Motor neuron (in vitro differentiated cells): ENCODE data around the gene TSLP. TPM values are rescaled to one million over a fixed set of nuclear protein-coding genes. Genes with fewer than 3 reads are reported as not detected.

Experiments
- ATAC-seq, 8 experiments: fragments of 200-7000 bp; cut with Tn5 transposase; replicated peaks in 6 of 8; 2 replicates each; pipeline ENCODE4 v1.8.0; 2021; ENCODE audit warnings: mild to moderate bottlenecking in 8 of 8, moderate library complexity in 8 of 8
- H3K27ac ChIP-seq, 2 donors: fragments of 250-450 bp; sonication (Bioruptor Pico); 2 replicates each; pipeline ENCODE4 v1.9.0; 2021; ENCODE audit warnings: antibody characterized with exemption in 2 of 2, mild to moderate bottlenecking in 2 of 2, moderate library complexity in 1 of 2
- H3K4me1 ChIP-seq, 2 donors: fragments of 250-450 bp; sonication (Bioruptor Pico); replicated peaks in 1 of 2; 2 replicates each; pipeline ENCODE4 v1.6.1; 2021; ENCODE audit warnings: antibody characterized with exemption in 2 of 2, mild to moderate bottlenecking in 2 of 2, moderate library complexity in 1 of 2
- H3K4me3 ChIP-seq, 5 donors: fragments of 250-450 bp; sonication (Bioruptor Pico); 2 replicates each; pipeline ENCODE4 v1.9.0; 2021; ENCODE audit warnings: antibody characterized with exemption in 5 of 5, mild to moderate bottlenecking in 5 of 5, moderate library complexity in 4 of 5
- WGBS, 10 experiments: fragments of 450-650 bp; shearing (Covaris generic); methylation state at CpG; one replicate each; pipeline ENCODE4 v1.0.0; 2022; 5-methylcytosine and 5-hydroxymethylcytosine counted together
- in situ Hi-C, 9 experiments: fragments of 400-800 bp; cut with MboI; loops; one replicate each; pipeline ENCODE4 v1.15.0; 2021; ENCODE audit warnings: low sequenced_read_pairs in 9 of 9, low pct_unique_long_range_greater_than_20kb in 2 of 9; ENCODE audit not compliant: unreplicated experiment in 9 of 9
- total RNA-seq, 8 experiments: library from RNA; unstranded; fragments of 300-600 nt; gene quantifications; 2 replicates each; pipeline versions ENCODE4 v1.2.3 to v1.2.4, GENCODE V29; 2022

Gene TSLP
- total RNA-seq, 8 experiments from 2014 or later, result 0.08 to 1.9 (median 0.43) TPM

DNA sequence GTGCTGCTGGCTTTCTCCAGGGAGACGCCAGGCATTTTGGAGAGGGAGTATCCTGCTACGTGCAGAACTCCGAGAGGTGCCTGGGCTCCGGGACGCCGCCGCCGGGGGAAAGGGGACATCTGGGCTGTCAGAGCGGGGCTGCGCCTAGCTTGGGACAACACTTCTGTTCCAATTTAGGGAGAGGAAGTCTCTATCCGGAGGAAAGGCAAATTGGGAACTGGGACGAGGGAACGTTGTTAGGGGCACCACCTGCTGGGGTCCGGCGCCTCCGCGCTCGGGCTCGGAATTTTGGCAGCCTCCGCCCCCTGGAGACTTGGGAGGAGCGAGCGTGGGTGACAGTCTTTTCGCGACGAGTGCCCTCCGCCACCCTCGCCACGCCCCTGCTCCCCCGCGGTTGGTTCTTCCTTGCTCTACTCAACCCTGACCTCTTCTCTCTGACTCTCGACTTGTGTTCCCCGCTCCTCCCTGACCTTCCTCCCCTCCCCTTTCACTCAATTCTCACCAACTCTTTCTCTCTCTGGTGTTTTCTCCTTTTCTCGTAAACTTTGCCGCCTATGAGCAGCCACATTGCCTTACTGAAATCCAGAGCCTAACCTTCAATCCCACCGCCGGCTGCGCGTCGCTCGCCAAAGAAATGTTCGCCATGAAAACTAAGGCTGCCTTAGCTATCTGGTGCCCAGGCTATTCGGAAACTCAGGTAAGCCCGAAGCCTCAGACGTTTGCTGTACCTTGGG, 1.6 kb downstream of the TSLP start:
- peak; percentile 14 to 74 (median 60) for ATAC-seq
- WGBS, 10 experiments, result 0 to 20% (median 3%) methylated on average over 1 to 24 of the region's 44 CpGs
- no peak overlapping the region for H3K27ac ChIP-seq
- no peaks in the 10 kb centered on the region for H3K4me1 ChIP-seq
- in situ Hi-C loops, result loop anchor here in 1 of 9 experiments (25.0 kb wide), 1 partner anchor 311 kb away; no protein-coding TSS in a partner anchor
- peak overlapping the region; percentile 11 to 35 (median 27) for H3K4me3 ChIP-seq

DNA sequence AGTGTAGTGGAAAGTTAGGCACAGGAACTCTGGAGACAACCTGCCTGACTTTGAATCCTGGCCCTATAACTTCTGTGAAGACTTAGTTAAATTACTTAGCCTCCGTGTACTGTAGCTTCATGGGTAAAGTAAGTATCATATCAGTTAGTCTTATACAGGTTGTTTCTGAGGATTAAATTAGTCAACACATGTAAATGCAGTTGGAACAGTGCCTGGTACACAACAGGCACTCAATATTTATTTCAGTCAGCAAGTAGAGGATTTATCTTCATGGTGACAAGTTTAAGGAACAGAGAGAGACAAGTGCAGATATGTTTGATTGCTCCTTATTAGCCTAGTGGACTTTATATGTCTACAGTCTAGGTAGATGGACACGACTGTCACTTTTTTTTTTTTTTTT, 2.7 kb downstream of the TSLP start:
- 0 to 100% (median 57%) methylated on average over 1 to 2 of the region's 2 CpGs; no CpG with 5 or more reads in 1 of the 10 experiments for WGBS, 10 experiments
- no peak for ATAC-seq
- in situ Hi-C loops, result loop anchor here in 1 of 9 experiments (25.0 kb wide), 1 partner anchor 312 kb away; no protein-coding TSS in a partner anchor

DNA sequence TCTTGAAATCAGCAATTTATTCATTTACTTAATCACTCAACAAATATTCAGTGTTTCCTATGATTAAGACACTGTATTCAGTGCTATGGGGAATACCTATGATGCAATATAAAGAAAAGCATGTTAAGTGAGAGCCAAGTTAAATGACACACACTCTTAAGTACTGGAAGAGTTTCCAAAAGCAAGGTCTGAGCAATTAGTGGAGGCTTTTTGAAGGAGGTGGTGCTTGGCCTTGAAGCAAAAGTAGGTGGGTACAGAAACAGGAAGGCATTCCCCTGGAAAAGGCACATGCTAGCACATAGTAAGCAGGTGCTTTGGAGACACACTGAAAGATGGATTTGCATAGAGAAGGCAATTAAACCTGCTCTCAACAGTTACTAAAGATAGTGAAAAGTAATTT, 4.0 kb downstream of the TSLP start:
- Histone ChIP-seq H3K4me1 (no peaks in the 10 kb centered on the region), H3K27ac (no peak overlapping the region), H3K4me3 (no peak overlapping the region)
- in situ Hi-C loops, result no loop called here
- ATAC-seq, result peak in 2 of 8 experiments; percentile 8 to 32

More for the DNA sequence above, 2.7 kb downstream of the TSLP start:
- no peaks in the 10 kb centered on the region for H3K4me1 ChIP-seq
- H3K4me3 ChIP-seq, result no peak overlapping the region
- H3K27ac ChIP-seq, result no peak overlapping the region

DNA sequence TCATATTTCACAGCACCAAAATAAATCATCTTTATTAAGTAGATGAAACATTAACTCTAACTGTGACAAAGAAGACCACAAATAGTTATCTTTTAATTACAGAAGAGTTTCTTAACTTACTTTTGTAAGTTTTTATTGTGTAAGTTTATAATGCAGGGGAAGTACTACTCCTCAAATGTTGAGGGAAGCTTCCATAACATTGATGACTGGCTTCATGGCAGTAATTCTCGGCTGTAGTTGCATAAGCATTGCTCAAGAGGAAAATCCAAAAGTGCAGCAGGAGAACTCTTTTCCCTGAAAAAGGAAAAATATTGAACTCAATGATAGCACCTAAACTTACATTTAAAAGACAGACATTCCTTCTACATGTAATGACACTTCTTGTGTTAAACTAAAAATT, 4.6 kb downstream of the TSLP start:
- no peaks in the 10 kb centered on the region for H3K4me1 ChIP-seq
- no peak overlapping the region for H3K27ac ChIP-seq
- WGBS, 10 experiments, result 0 to 88% (median 58%) methylated on average over 1 of the region's 1 CpG; no CpG with 5 or more reads in 1 of the 10 experiments
- H3K4me3 ChIP-seq, result no peak overlapping the region
- ATAC-seq, result no peak
- in situ Hi-C loops, result no loop called here

DNA sequence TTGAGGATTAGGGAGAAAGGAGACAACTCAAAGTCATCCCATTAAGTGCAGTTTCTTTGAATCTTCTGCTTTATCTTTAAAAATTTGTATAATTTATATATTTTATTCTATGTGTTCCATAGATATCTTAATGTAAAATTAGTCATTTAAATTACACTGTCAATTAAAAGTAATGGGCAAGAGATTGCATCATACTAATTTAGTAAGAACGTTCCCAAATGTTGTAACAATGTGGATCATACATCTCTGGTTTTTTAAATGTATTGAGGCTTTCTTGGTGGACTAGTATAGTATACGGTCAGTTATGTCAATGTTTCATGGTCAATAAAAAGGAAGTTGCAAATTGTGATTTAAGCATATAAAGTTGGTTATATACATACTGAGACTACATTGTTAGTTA, 6.2 kb downstream of the TSLP start:
- WGBS, 10 experiments, result 38 to 100% (median 68%) methylated on average over 1 to 2 of the region's 2 CpGs; no CpG with 5 or more reads in 1 of the 10 experiments
- H3K27ac ChIP-seq, result no peak overlapping the region
- no peak overlapping the region for H3K4me3 ChIP-seq
- in situ Hi-C loops, result no loop called here
- no peaks in the 10 kb centered on the region for H3K4me1 ChIP-seq
- no peak for ATAC-seq

DNA sequence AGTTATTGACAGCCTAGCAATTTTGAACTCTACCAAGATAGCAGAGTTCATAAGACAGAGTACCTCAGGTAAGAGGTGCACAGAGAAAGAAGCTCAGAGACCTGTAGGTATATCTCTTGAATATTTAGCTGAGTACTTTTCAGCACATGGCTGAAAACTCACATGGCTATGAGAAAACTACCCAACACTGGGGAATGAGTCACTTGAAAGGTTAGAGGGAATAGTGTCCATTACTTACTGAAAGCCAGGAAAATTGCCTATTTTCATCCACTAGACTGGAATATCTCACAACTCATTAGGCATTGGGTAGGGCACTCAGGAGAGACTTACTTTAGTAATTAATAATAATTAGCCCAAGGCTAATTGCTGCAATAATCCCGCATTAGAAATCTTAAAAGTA, 8.3 kb downstream of the TSLP start:
- no peak overlapping the region for H3K4me3 ChIP-seq
- ATAC-seq, result no peak
- H3K4me1 ChIP-seq, result no peaks in the 10 kb centered on the region
- in situ Hi-C loops, result no loop called here
- 0 to 100% (median 78%) methylated on average over 1 of the region's 1 CpG; no CpG with 5 or more reads in 2 of the 10 experiments for WGBS, 10 experiments
- H3K27ac ChIP-seq, result no peak overlapping the region

DNA sequence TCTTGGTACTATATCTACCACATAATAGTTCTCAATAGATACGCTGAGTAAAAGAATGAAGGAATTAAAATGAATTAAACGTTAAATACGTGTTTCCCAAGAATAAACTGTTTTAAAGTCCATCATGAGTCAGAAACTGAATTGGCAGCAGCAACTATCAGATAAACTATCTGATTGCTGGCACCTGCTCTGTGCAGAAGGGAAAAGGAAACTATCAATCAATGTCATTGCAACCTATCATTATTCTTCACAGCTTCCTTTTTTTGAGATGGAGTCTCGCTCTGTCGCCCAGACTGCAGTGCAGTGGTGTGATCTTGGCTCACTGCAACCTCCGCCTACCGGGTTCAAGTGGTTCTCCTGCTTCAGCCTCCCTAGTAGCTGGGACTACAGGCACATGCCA, 11.8 kb downstream of the TSLP start:
- in situ Hi-C loops, result no loop called here
- no peaks in the 10 kb centered on the region for H3K4me1 ChIP-seq
- 64 to 100% (median 87%) methylated on average over 1 to 7 of the region's 7 CpGs; no CpG with 5 or more reads in 4 of the 10 experiments for WGBS, 10 experiments
- H3K4me3 ChIP-seq, result no peak overlapping the region
- ATAC-seq, result no peak
- no peak overlapping the region for H3K27ac ChIP-seq

DNA sequence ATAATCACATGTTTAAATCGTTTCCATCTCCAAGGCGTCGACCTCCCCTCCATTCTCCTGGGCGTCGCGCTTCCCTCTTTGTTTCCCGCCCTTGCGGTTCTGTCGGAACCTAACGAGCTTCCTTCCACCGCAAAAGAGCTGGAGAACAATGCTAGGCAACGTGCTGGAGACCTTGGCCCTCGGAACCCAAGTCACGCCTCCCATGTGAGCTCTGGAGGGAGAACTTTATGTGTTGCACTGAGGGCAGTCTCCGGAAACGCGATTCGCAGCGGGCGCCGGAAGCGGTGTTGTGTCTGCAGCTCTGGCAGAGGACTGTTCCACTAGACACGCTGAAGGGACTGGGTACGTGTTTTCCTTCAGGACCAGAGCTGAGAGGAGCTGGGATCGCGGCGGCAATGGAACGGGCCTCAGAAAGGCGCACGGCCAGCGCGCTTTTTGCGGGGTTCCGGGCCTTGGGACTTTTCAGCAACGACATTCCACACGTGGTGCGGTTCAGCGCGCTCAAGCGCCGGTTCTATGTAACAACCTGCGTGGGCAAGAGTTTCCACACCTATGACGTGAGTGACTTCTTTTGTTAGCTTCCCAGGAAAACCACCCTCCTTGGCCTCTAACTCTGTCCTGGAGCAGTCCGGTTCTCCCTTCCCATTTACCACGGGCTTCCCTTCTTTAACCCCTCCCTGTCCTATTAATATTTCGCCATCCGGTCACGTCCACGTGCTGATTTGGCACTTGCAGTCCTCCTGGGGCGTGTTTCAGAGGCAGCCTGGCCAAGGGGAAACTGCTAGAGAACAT, 20.7 kb downstream of the TSLP start, which contains the start of gene WDR36:
Gene WDR36, plus strand, starts transcription at position 287 of the 792 bp plus-strand sequence. Its CDS starts 109 bp downstream, at position 396.
- peak within 1 kb of the TSS; percentile 86 to 96 for H3K27ac ChIP-seq
- peaks cover 8 to 17% of the 10 kb centered on the region in 2 donors for H3K4me1 ChIP-seq
- 1 to 20% (median 2%) methylated on average over 5 to 30 of the region's 50 CpGs; no CpG with 5 or more reads in 1 of the 10 experiments for WGBS, 10 experiments
- peak; percentile 96 to 98 (median 97) for ATAC-seq
- in situ Hi-C loops, result no loop called here
- H3K4me3 ChIP-seq, result peak within 1 kb of the TSS; percentile 66 to 94 (median 86)

DNA sequence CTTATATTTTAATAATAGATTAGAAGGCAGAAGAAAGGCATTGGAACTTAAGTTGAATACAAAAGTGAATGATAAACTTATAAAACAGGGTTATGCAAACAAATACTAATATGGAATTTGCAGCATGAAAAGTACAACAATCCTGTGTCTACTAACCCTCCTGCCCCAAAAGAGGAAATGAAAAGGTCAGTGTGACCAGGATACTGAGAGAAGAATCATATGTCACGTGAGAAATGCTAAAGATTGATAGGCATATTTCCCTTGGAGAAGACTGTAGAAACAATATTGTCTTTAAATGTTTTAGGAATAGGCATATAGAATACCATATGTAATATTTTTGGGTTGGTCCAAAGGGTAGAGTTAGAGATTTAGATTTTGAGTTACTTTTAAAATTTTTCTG, 24.5 kb downstream of the TSLP start:
- no peak for ATAC-seq
- 100% methylated on average over 1 of the region's 1 CpG; no CpG with 5 or more reads in 2 of the 10 experiments for WGBS, 10 experiments
- Histone ChIP-seq H3K4me3 (no peak overlapping the region), H3K4me1 (peaks cover 8 to 17% of the 10 kb centered on the region in 2 donors), H3K27ac (no peak overlapping the region)
- in situ Hi-C loops, result no loop called here

DNA sequence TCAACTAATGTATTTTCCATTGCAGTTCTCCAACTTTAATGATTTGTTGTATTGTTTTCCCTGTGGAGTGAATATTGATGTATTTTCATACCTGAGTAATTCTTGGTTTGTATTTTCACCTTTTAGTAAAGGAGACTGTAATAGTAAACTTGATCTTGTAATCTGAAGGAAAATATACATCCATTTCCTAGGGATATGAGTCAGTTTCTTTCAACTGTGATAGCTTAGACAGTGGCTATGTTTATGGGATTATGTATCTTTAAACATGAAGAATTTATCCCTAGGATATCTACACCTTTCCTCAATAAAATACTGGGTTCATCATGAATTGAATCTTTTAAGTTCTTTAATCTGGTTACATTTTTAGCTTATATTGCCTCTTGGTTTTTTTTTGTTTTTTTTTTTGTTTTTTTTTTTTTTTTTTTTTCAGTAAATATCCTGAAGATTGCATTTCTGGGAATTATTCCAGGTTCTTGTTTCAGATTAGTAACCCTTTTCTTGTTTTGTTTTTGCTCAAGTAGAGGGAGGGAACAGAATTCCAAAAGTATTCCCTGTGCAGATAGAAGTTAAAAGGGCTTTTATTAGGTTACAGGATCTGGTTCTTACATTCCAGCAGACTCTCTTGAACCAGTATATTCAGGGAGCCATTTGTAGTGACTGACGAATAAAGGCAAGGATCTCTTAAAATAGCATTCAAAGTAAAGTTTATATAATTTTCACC, 27.7 kb downstream of the TSLP start:
- Histone ChIP-seq H3K4me1 (peaks cover 1 to 7% of the 10 kb centered on the region in 2 donors), H3K27ac (no peak overlapping the region), H3K4me3 (no peak overlapping the region)
- WGBS, 10 experiments, result 75 to 100% (median 100%) methylated on average over 1 of the region's 1 CpG; no CpG with 5 or more reads in 1 of the 10 experiments
- ATAC-seq, result no peak
- in situ Hi-C loops, result no loop called here

DNA sequence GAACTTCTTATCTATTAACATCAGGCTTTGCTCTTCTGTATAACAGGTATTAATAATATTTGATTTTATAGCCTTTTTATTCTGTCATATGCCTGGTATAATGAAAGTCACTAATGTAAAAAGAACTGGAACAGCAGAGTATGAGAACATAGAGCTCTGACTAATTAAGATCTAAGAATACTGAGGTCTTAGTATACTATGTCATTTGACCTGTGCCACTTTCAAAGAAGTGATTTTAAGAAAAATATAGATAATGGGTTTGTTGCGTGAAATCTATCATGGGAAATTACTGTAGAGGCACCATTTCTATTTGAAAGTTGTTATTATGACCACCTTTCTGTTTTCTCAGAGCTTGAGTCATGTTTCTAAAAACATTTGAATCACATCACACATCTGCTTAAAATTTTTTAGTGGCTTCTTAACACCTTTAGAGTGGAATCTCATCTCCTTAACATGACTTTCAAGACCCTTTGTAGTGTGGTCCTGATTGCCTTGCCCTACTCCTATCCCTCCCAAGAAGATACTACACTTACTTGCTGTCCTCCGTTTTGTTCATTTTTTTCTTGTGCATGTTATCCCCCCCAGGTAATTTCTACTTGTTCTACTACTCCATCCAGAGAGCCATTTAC, 34.9 kb downstream of the TSLP start:
- Histone ChIP-seq H3K4me1 (no peaks in the 10 kb centered on the region), H3K27ac (no peak overlapping the region), H3K4me3 (no peak overlapping the region)
- ATAC-seq, result no peak
- in situ Hi-C loops, result loop anchor here in 1 of 9 experiments (25.0 kb wide), 1 partner anchor 344 kb away; no protein-coding TSS in a partner anchor
- WGBS, 10 experiments, result 85 to 100% (median 100%) methylated on average over 1 to 2 of the region's 2 CpGs

DNA sequence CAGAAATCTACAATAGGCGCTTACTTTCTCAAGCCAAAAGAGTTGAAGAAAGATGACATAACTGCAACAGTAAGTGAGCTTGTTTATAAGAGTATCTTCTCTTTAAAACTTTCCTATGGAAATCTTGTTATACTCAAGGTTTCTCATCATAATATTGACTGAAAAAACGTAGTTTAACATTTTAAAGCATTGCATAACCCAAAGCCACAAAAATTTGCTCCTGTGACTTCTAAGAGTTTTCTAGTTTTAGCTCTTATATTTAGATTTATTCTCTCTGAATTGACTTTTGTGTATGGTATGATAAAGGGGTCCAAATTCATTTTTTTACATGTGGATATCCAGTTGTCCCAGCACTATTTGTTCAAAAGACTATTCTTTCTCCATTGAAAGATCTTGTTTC, 35.9 kb downstream of the TSLP start:
- H3K4me3 ChIP-seq, result no peak overlapping the region
- 67 to 100% (median 93%) methylated on average over 1 to 2 of the region's 2 CpGs; no CpG with 5 or more reads in 2 of the 10 experiments for WGBS, 10 experiments
- no peak overlapping the region for H3K27ac ChIP-seq
- ATAC-seq, result no peak
- no peaks in the 10 kb centered on the region for H3K4me1 ChIP-seq
- in situ Hi-C loops, result loop anchor here in 1 of 9 experiments (25.0 kb wide), 1 partner anchor 345 kb away; no protein-coding TSS in a partner anchor
